Nucleus accumbens (tissue), 56 donors: ENCODE data around the gene MED26.

Experiments used
- DNase-seq, 56 donors: peaks; one replicate each; lab custom pipeline; 2025; lab: John Stamatoyannopoulos, UW

Gene MED26

GRCh38 chr19:16618248-16618647, 9.8 kb downstream of the MED26 start:
- no peak for DNase-seq

GRCh38 chr19:16615808-16616207, 12.2 kb downstream of the MED26 start:
- DNase-seq = no peak

GRCh38 chr19:16614941-16615340, 13.1 kb downstream of the MED26 start:
- no peak for DNase-seq

- no peak for DNase-seq
These were observed 14.2 kb downstream of the MED26 start for GRCh38 chr19:16613841-16614240.

- no peak for DNase-seq
These were observed 15.4 kb downstream of the MED26 start for GRCh38 chr19:16612636-16613035.

GRCh38 chr19:16611121-16611520, 16.9 kb downstream of the MED26 start:
- DNase-seq = no peak

- no peak for DNase-seq
These were observed 18.3 kb downstream of the MED26 start for GRCh38 chr19:16609511-16610200.

- no peak for DNase-seq
These were observed 19.7 kb downstream of the MED26 start for GRCh38 chr19:16608290-16608739.

- no peak for DNase-seq
These were observed 20.2 kb downstream of the MED26 start for GRCh38 chr19:16607819-16608218.

- peak in 2 of 56 donors; percentile 17 to 22 for DNase-seq
These were observed 22.4 kb downstream of the MED26 start for GRCh38 chr19:16605553-16605994.

- DNase-seq = no peak
These were observed 22.9 kb downstream of the MED26 start for GRCh38 chr19:16605115-16605514.

GRCh38 chr19:16604615-16605014, 23.4 kb downstream of the MED26 start:
- no peak for DNase-seq

GRCh38 chr19:16603090-16603489, 24.9 kb downstream of the MED26 start:
- no peak for DNase-seq

GRCh38 chr19:16601378-16602052, 26.5 kb downstream of the MED26 start:
- DNase-seq = no peak

GRCh38 chr19:16600824-16601223, 27.2 kb downstream of the MED26 start:
- DNase-seq = no peak

- no peak for DNase-seq
These were observed 28.2 kb downstream of the MED26 start for GRCh38 chr19:16599655-16600346.

- DNase-seq = no peak
These were observed 29.2 kb downstream of the MED26 start for GRCh38 chr19:16598848-16599247.

- DNase-seq = no peak
These were observed 31.6 kb downstream of the MED26 start for GRCh38 chr19:16596399-16596798.

- DNase-seq = no peak
These were observed 32.9 kb downstream of the MED26 start for GRCh38 chr19:16595097-16595496.

- no peak for DNase-seq
These were observed 33.3 kb downstream of the MED26 start for GRCh38 chr19:16594681-16595091.

GRCh38 chr19:16594131-16594586, 33.8 kb downstream of the MED26 start:
- DNase-seq = no peak
